NT2/D1 (cell line): ENCODE results near the gene GALNT8.

Experiments
- SUZ12 ChIP-seq: IDR thresholded peaks from 2 replicates; pipeline ENCODE4 v1.6.1; 2011; ENCODE audit not compliant: insufficient read length, insufficient read depth; ENCODE audit errors: extremely low read depth
- ZNF274 ChIP-seq: IDR thresholded peaks from 2 replicates; pipeline ENCODE4 v1.6.1; 2011; ENCODE audit warnings: mild to moderate bottlenecking, low read depth, low read length

GRCh38 chr12:4707306-4707705, 12.9 kb upstream of the GALNT8 start:
- TF ChIP-seq ZNF274 (no peak), SUZ12 (no peak)
